PFSK-1 (cell line): ENCODE results near the gene RNU5D-1.

ENCODE experiments used
- FOXP2 ChIP-seq: optimal IDR thresholded peaks from 2 replicates; pipeline ENCODE3; 2011; ENCODE audit warnings: borderline replicate concordance, control low read depth, inconsistent platforms; ENCODE audit not compliant: insufficient read depth; ENCODE audit errors: extremely low read length, extremely low read depth
- POLR2AphosphoS5 ChIP-seq: IDR thresholded peaks from 2 replicates; pipeline ENCODE4 v1.6.1; 2012; ENCODE audit warnings: low read depth, mild to moderate bottlenecking, control low read depth, low read length, moderate library complexity
- REST ChIP-seq, 2 experiments: IDR thresholded peaks; 2 replicates each; pipeline versions ENCODE4 v1.6.1 to v1.8.0; 2011 to 2012; ENCODE audit warnings: low read depth in 2 of 2, low read length in 2 of 2, control low read depth in 1 of 2, inconsistent platforms in 1 of 2, mild to moderate bottlenecking in 1 of 2, moderate library complexity in 1 of 2; ENCODE audit not compliant: insufficient read depth in 1 of 2
- SIN3A ChIP-seq: IDR thresholded peaks from 2 replicates; pipeline ENCODE4 v1.6.1; 2012; ENCODE audit warnings: mild to moderate bottlenecking, low read length, moderate library complexity, borderline replicate concordance; ENCODE audit not compliant: insufficient read depth
- TAF1 ChIP-seq: IDR thresholded peaks from 2 replicates; pipeline ENCODE4 v1.6.1; 2012; ENCODE audit warnings: low read length, control low read depth, borderline replicate concordance; ENCODE audit not compliant: insufficient read depth

The RNU5D-1 gene

DNA sequence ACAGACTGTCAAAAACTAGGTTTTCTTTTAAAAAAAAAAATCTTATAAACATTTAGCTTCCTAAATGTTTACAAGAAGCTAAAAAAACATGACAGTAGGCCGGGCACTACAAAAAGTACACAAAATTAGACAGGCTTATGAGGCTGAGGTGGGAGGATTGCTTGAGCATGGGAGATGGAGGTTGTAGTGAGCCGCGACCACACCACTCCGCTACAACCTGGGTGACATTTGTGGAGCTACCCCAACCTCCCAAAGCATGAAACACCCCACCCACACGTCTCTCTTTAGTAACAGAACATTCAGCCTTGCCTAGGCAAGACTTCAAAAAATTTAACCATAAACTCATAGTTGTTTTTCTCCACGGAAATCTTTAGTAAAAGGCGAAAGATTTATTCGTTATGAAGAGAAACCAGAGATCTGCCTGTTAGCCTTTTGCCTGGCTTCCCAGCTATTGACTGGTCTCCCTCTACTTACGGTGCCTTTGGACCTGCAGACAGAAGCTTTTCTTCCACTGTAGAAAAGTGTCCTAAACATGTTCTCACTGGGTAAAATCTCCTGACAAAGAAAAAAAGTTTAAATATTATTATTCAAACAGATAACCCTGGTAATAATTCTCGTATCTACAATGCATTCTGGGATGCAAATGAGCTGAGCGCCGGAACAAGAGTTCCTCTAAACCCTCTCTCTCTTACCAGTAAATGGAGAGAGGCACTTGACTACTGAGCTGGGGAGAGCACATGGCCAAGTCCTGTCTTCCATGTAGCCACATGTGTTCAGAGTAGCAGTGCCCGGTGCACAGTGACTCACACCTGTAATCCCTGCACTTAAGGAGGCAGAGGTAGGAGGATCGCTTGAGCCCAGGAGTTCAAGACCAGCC, 9.2 kb downstream of the RNU5D-1 start:
- peak; percentile 100 for TF ChIP-seq POLR2AphosphoS5
- TF ChIP-seq TAF1, result no peak
- TF ChIP-seq REST (IDR thresholded peaks at IDR 0.05; ENCODE audit: insufficient read depth in 1 of 2, low read depth in 2 of 2, low read length in 2 of 2), result 0 out of 4 replicates have a peak, but pooled peaks of 1 of the 2 experiments have one; percentile 15
- TF ChIP-seq SIN3A, result peak; percentile 99
- TF ChIP-seq FOXP2, result no peak

DNA sequence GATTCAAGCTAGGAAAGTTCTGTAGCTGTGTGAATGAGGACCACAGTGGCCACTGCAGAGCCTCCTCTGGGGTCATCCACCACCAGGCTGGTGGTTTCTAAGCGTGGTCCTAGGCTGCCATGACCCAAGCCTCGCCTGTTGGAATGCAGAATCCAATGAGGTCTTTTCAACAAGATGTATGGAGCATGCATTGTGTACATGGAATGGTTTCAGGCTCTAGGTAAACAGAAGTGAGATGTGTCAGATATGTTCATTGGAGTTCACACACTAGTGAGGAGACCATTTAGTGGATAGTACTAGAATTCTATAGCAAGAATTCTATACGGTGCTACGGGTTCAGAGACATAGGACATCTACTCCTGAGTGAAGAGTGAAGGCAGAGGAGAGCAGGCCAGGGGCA, 10.7 kb downstream of the RNU5D-1 start:
- TF ChIP-seq REST (IDR thresholded peaks at IDR 0.05; ENCODE audit: insufficient read depth in 1 of 2, low read depth in 2 of 2, low read length in 2 of 2), result no peak
- TF ChIP-seq POLR2AphosphoS5, result no peak
- TF ChIP-seq FOXP2, result no peak
- TF ChIP-seq TAF1, result no peak
- TF ChIP-seq SIN3A, result no peak

DNA sequence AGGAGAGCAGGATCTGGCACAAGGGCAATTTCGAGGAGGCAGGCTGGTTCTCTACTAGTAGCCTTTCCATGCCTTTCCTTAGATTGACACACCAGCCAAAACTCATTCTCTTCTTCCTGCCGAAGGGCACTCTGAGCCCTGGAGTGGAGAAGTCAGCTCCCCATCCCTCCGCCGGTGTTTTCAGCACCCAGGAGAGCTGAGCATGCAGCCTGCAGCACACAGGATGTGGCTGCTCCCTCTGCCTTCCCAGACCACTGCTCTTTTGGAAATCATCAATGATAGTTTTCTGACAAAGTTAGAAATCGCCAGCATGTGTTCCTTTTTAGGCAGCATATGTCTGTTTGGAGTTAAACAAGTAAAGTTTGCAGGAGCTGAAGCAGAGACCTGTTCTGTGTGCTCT, 11.7 kb downstream of the RNU5D-1 start:
- TF ChIP-seq REST (IDR thresholded peaks at IDR 0.05; ENCODE audit: insufficient read depth in 1 of 2, low read depth in 2 of 2, low read length in 2 of 2), result peak; percentile 73 to 77; a peak in 3 of 4 replicates
- TF ChIP-seq FOXP2, result no peak

DNA sequence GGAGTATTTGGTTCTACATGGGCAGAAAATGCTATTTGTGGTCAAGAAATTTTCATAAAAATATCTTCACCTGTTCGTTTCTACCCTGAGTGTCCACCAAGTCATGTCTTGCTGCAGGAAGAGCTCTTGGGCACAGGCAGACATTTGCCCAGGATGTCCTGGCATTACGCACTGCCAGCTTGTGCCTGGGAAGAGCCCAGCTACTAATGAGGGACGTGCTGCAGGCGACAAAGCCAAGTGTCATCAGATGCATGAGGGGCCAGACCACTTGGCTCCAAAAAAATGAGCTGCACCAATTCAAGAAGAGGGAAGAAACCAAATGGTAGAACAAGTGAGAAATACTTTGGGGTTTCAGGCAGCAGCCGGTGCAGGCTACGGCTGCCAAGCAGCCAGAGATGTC, 12.9 kb downstream of the RNU5D-1 start:
- TF ChIP-seq REST (IDR thresholded peaks at IDR 0.05; ENCODE audit: insufficient read depth in 1 of 2, low read depth in 2 of 2, low read length in 2 of 2), result no peak
- no peak for TF ChIP-seq SIN3A
- TF ChIP-seq TAF1, result no peak
- TF ChIP-seq FOXP2, result no peak
- no peak for TF ChIP-seq POLR2AphosphoS5
